Transverse colon (tissue), 3 donors: ENCODE measurements around the gene RELL1.

Experiments used
- POLR2A ChIP-seq: fragments of 450-650 bp; IDR thresholded peaks from one replicate; pipeline ENCODE4 v1.6.1; 2016; ENCODE audit warnings: antibody characterized with exemption, mild to moderate bottlenecking, moderate library complexity
- TF ChIP-seq, protein P1 (sequence below), 5 experiments: fragments of 200-600 bp in 3 of 5; fragments of 450-650 bp in 2 of 5; sonication (generic) in 3 of 5; IDR thresholded peaks; 1 replicate in 2 of 5; 2 replicates in 3 of 5; pipeline ENCODE4 v1.5.1; 2016 to 2017; ENCODE audit warnings: antibody characterized with exemption in 5 of 5, inconsistent platforms in 3 of 5, mild to moderate bottlenecking in 2 of 5, moderate library complexity in 1 of 5

DNA sequence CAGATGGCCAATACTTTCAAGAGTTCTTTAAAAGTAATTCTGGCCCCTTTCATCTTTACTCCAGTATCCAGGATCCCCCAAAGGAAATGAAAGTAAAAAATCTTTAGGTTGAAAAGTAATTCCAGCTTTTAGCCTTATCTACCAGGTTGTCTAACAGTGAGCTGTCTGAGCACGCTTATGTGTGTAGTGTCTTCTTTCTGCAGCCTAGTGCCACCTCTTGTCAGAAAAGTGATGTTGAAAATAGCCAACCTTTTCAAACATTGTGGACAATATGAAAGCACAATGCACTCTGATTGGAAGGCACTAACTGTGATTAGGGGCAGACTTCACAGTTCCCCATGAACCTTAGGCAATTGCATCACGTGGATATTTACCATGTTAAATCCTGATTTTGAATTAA, 92.1 kb downstream of the RELL1 start:
- TF ChIP-seq, protein P1, sequence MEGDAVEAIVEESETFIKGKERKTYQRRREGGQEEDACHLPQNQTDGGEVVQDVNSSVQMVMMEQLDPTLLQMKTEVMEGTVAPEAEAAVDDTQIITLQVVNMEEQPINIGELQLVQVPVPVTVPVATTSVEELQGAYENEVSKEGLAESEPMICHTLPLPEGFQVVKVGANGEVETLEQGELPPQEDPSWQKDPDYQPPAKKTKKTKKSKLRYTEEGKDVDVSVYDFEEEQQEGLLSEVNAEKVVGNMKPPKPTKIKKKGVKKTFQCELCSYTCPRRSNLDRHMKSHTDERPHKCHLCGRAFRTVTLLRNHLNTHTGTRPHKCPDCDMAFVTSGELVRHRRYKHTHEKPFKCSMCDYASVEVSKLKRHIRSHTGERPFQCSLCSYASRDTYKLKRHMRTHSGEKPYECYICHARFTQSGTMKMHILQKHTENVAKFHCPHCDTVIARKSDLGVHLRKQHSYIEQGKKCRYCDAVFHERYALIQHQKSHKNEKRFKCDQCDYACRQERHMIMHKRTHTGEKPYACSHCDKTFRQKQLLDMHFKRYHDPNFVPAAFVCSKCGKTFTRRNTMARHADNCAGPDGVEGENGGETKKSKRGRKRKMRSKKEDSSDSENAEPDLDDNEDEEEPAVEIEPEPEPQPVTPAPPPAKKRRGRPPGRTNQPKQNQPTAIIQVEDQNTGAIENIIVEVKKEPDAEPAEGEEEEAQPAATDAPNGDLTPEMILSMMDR (IDR thresholded peaks at IDR 0.05), result no peak
- no peak for TF ChIP-seq POLR2A
